Endometrial microvascular endothelial cells (primary cell): ENCODE measurements around the gene NRXN2. TPM values are rescaled to one million over a fixed set of nuclear protein-coding genes. Genes with fewer than 3 reads are reported as not detected.

Source experiments
- in situ Hi-C: cut with HindIII; loops from 2 replicates; pipeline ENCODE4 v1.10.0; 2017; ENCODE audit warnings: low sequenced_read_pairs, low pct_unique_long_range_greater_than_20kb; ENCODE audit errors: inconsistent ontology term
- total RNA-seq: library from RNA; depleted of rRNA; stranded (reverse); fragments of >200 nt; gene quantifications from one replicate; pipeline ENCODE4 v1.2.3, GENCODE V29; 2015; ENCODE audit errors: inconsistent ontology term

The NRXN2 gene
- total RNA-seq, 1 donor from 2014 or later = not detected

DNA sequence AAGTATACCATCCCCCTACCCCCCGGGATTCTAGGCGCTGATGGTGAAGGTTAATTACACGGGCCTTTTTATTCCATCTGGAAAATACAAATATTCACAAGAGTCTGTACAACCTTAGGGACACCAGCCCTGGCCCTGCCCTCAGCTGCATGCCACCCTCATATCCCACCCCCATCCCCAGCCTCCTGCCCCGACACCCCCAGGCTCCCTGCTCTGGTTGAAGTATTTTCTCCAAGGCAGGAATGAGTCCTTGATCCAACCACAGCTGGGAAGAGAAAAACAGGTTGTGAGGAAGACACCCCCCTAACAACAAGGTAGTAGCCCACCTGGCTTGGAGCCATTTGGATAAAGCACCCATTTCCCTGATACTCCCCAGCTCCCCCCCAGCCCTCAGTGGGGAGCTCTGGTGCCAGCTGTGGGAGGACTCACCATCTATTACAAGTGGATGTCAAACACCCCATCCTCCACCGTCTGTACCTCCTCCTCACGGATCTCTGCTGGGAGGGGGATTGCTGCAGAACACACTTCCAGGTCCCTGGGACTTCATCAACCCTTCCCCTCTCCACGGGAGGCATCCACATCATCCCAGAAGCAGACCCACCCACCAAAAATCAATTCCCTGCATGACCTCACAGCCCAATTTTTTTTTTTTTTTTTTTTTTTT, 4.0 kb upstream of the NRXN2 start:
- in situ Hi-C loops = no loop called here

DNA sequence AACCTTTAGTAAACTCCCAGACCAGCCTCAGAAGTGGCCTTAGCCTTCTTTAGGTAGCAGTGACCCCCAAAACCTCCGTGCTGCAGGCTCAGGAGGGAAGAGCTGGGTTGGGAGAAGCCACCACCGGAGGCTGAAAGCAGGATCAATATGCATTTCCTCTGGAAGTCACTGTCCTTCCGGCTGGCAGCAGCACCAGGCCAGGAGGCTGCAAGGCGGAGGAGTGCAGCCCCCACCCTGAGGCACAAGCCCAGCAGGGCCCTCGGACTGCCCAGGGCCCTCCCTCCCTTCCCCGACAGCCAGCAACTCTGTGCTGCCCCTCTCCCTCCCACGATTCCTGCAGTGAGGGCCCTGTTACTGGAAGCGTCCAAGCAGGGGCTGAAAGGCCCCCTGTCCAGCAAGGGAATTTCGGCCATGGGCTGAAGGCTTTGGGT, 3.2 kb upstream of the NRXN2 start:
- in situ Hi-C loops = no loop called here

DNA sequence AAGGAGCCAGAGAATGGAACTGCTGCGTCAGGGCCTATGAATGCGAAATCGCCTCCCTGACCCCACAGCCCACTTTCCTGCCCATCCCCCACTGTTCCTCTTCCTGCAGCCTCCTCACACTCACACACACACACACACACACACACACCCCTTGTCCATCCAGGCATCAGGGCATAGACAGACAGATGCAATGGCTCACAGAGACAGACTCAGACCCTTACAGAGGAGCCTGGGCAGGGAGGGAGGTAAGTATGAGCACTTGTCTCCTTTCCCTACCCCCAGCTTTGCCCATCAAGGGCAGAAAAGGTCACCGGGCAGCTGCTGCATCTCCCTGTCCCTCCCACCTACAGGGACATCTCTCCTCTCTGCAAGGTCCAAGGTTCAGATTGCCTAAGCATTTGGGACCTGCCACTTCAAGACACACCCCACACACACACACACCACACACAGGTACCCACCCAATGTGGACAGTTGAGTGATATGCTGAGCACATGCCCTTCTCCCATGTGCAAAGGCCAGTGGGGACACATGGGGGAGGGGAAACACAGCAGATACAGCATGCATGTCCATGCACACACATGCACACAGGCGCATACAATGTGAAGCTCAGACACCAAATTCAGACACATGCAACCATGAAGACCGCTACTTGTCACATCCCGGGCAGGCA, 2.0 kb upstream of the NRXN2 start:
- in situ Hi-C loops = no loop called here

DNA sequence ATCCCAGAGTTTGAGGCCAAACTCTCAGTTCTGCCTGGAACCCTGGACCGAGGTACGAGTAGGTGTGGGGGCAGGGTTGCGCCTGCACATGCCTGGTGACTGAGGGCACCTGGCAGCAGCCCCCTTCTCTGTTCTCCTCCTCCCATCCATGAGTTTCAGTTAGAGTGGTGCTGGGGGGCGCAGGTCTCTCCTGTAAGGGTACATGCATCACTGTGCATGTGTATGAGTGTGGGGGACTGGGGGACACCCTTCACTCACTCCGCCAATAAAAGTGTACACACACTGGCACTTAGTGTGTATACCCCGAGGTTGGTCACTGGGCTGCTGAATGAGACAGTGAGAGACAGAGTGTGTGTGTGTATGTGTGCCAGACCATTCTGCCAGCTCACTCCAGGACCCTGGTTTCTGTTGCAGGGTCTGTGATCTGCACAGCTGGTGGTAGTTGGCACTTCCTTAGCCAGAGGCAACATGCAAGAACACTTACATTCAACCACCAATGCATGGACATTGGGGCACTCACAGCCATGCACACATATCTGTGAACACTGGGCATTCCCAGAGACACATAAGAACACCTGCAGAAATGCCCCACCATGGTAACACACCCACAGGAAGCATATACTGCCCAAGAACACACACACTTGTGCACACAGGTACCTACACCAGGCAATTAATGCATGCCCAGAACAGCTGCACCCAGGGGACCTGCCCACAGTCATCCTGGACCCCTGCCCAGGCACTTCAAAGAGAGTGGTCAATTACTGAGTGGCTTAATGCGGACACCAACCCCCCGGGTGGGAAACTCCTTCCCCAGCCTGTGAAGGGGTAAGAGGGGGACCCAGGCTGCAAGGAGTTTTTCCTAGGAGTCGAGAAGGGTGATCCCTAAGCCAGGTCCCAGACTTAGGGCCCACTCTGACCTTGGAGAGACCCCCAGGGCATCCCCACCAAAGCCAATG, 1.2 kb upstream of the NRXN2 start:
- in situ Hi-C loops = no loop called here

DNA sequence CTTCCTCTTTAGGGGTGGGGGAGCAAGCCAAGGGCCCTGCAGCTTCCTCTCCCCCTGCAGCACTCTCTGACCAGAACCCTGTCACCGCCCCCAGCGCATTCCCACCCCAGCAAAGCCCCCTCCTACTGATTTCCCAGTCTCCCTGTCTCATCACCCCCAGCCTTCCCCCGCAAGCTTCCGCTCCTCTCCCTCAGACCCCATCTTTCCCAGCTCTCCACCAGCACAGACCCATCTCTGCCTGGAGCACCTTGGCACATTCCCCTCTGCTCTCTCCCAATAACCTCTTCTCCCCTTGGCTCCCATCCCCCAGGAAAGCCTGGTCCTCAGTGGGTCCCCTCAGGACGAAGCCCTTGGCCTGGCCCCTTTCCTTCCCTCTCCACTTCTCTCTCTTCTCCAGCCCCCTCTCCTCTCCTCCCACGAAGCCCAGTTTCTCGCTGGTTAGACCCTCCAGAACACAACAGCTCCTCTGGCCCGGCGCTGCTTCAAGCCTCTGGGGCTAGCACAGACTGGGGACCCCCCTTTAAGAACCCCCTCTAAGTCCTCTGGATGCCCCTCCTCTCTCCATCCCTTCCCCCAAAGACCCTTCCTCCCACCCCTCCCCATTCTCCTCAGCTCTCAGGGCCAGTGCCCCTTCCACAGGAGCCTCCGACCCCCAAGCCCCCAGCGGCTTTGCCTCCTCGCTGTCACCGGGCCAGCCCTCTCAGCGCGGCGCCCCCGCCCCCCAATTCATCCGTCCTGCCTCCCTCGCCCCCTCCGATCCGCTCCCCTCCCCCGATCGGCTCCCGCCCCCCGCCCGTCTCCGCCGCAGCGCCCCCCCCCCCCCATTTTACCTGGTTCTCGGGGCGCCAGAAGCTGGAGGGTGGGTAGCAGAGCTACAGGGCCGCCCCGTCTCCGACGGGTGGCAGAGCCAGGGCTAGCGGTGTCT, 594 bp downstream of the NRXN2 start:
- in situ Hi-C loops = no loop called here

DNA sequence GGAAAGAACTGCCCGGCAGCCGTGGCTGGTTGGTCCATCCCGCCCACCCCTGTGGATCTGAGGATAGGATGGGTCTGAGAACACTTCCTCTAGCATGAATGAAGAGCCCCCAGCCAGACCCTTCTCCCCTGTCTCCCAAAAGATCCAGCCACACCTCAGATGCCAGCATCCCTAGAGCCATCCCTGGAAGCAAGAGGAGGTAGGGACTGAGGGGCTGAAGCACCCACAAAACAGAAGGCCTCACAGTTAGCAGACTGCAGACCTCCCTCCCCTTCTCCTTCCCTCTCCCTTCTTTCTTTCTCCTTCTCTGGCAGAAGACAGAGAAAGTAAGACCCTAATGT, 1.7 kb downstream of the NRXN2 start:
- in situ Hi-C loops = no loop called here

DNA sequence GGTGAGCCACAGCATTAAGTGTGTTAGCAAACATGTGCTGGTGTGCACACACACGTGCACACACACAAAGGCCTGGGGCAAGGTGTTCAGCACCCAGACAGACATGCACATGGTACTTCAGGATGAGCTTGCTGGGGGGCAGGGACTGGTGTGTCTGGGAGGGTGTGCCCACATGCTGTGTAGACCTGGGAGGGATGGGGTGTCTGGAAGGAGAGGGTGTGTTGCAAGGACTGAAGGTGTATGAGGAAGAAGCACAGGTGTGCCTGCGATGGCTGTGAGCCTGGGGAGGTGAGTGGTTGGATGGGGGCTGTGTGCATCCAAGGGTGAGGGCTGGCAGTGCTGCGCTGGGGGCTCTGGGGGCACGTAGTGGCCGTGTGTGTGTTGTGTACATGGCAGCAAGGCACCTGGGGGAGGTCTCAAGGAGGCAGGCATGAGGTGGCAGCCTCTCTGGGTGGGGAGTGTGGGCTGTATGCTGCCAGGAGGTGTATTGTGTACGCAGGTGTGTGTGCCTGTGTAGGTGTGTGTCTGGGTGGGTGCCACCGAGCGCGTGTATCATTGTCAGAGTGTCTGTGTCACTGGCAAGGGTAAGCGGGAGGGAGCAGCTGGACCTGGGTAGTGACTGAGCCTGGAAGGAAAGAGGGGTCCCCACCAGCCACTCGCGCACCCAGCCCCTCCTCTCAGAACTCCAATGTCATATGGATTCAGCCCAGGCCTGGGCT, 2.2 kb downstream of the NRXN2 start:
- in situ Hi-C loops = no loop called here

DNA sequence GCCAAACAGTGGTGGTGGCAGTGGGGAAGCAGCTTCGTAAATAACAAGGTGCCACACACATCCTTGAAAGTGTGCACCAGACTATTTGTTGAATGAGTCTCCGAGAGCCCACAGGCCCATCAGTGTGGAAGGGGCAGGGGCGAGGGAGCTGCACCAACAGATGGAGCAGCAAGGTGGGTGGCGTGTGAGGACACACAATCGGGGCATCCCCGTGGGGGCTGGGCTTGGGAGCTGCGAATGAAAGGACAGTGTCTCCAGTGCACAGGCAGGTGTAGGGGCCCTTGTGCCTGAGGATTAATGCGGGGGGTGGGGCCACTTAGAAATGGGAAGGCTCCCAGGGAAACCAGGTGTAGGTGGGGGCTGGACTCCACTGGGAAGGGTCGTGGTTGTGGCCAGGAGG, 2.8 kb downstream of the NRXN2 start:
- in situ Hi-C loops = no loop called here

DNA sequence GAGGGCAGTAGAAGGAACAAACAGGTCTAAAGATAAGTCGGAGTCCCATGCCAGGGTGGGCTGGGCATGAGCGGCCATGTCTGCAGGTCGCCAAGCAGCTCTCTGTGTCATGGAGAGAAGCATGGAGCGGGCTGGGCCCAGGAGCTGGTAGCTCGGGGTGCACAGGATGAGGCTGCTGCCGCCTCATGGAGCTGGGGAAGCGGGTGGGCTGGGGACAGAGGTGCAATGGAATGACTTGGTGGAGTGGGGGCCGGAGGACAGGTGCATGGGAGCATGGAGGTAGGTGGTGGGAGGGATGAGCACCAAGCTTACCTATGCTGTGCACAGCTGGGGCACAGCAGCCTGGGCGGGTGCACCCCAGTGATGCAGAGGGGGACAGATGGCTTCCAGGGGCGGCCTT, 3.6 kb downstream of the NRXN2 start:
- in situ Hi-C loops = no loop called here

DNA sequence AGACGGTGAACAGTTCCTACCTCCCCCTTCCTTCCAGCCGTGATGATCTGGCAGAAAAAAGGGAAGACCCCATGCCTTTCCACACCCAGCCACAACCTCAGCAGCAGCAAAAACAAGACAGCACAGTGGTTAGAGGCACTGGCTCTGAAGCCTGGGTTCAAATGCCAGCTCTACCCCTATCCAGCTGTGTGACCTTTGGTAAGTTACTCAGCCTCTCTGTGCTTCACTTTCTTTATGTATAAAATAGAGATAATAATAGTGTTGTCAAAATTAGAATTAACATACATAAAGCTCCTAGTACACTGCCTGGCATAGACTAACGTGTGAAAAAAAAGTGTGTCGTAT, 4.2 kb downstream of the NRXN2 start:
- in situ Hi-C loops = no loop called here

DNA sequence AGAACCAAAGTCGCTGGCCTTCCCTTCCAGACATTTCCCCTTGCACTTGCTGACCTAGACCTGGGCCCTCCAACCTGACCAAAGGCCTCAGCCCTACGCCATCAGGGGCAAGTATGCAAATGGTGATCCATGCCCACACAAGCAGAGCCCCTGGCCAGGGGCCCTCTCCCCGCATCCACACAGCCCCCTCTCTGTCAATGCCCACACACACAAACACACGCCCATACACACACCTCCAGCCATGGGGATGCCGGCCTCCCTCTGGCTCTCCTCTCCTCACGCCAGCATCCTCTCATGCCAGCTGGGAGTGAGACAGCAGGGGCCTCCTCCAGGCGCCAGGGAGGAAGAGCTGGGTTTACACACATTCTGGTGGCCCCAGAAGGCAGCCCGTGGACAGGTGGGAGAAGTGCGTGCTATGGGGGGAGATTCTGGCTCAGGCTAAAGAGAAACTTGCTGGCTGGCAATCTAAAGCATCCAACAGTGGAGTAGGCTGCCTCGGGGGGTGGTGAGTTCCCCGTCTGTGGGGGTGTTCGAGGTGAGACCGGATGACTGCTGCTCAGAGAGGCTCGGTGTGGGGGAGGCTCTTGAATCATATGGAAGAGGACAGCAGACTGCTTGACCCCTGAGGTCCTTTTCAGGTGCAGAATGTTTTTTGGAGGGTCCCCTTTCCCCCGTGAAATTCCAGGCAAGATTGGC, 4.8 kb downstream of the NRXN2 start:
- in situ Hi-C loops = no loop called here

DNA sequence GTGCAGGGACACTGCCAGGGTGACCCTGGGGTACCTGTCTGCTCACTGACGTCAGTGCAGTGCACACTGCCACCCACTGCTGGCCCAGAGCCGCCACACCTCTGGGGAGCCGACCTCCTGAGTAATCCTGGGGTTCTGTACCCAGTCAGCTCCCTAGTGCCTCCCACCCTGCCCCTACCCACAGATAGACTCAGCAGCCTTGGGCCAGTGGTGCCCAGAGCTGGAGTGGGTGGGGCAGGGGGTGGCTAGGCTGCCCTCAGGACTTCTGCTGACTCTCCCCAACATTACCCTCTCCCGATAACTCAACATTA, 5.8 kb downstream of the NRXN2 start:
- in situ Hi-C loops = no loop called here

DNA sequence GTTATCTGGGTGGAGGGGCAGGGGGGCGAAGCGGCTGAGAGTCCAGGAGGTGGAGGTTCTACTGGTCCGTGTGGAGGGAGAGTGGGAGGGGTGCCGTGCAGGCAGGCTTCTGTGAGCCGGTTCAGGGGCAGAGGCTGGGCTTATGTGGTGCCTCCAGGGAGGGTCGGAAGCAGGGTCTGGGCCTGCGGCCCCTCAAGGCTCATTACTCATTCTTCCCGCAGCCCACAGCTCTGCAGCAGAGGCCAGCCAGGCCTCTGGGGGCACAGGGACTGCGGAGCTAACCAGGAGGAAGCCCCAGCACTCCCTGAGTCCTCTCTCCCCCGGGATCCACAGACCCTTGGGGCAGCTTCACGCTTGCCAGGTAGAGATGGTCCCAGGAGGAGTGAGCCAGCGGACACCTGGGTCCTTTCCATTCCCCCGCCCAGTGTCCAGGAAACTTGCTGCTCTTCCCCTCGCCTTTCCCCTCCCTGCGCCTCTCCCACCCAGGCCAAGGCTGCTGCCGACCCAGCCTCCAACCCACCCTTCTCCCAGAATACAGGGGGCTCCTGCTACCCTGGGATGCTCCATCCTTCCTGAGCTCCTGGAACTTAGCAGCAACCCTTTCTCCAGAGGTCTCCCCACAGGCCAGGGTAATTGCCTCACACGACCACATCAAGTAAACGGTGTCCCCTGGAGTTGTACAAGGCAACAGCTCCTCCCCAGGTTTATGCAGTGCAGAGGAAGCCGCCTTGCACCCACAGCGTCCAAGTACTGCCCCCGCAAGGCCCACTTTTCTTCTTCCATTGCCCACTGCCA, 6.3 kb downstream of the NRXN2 start:
- in situ Hi-C loops = no loop called here

DNA sequence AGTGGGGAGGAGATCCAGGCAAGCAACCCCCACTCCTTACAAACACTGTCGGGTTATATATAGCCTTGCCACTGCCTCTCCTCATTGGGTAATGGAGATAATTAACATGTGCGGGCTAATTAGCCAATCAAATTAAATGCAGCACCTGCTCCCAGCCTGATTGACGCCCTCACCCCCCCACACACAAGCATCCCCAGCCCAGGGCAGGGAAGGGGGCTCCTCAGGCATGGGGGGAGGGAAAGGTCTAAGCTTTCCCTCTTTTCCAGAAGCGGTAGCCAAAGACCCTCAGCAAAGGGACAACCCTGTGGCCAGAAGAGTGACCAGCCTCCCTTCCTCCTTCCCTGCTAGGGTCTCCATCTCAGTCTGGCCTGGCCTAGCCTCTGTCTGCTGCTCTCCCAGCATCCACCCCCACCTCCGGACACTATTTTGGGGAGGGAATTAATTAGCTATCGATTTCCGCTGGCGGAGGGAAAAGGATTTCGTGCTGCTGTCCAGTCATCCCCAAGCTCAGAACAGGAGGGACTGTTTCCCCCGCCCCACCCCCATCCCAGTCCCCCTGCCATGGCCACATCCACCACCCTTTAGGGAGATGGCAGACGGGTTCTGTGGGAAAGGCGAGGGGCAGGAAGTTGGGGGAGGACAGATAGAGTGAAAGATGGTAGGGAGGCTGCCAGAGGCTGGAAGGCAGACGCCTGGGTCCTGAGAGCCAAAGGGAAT, 7.1 kb downstream of the NRXN2 start:
- in situ Hi-C loops = no loop called here

DNA sequence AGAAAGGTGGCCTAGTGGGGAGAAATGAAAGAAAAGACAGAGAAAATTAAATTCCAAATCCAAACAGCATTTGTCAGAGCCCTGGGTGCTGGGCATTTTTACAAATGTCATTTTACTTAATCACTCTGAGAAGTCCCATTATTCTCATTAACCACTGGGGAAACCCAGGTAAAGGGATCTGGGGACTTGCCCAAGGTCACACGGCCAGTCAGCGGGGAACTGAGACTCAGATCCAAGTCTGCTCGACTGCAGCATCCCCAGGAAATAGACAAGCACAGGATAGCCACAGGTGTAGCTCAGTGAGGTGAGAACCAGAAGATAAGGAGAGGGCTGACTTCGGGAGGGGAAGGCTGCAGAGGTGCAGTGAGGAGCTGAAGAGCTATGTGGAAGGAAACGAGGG, 7.9 kb downstream of the NRXN2 start:
- in situ Hi-C loops = no loop called here

DNA sequence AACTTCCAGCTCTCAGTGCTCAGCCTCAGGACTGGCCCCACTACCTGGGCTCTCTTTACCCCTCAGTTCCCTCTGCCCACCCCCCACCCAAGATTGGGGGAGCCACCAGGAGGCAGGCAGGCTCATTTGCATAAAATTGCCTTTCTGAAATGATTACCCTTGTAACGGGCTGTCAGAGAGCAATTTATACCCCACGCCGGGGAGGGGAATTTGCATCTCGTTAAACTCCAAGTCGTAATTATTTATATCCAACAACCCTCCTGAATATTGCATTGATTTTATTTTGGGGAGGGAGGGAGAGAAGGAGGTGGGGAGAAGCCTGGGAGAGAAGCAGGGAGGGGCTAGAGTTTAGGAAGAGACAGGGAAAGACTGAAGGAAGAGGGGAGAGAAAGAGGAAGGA, 8.3 kb downstream of the NRXN2 start:
- in situ Hi-C loops = no loop called here
